Measurements from ENCODE around the gene FLNB. TPM values are rescaled to one million over a fixed set of nuclear protein-coding genes. Genes with fewer than 3 reads are reported as not detected.

The FLNB gene
- total RNA-seq, 1 donor from 2014 or later: 32.0 TPM

DNA sequence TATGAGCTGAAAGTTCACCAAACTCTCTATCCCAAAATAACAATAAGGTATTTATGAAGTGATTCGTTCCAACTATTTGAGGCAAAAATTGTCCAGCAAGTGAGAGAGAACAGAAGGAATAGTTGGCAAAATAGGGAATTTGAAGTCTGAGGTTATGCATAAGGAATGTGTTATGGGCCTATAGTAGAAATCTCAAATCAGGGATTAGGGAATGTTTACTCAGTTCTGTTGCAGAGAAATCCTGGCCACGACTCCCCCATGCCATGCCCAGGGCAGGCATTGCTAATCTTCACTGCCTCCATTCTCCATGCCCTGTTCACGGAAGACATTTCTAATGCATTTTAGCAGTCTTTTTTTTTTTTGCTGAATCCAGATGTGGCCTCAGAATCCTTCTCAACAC is 58.6 kb downstream of the FLNB start:
- Histone ChIP-seq H3K4me2 (no peak overlapping the region), H3K4me1 (peaks cover 30% of the 10 kb centered on the region), H2AFZ (replicated peaks) (no peak overlapping the region), H3K27me3 (no peaks in the 10 kb centered on the region), H3F3A (ENCODE audit: low read depth) (peaks cover 3% of the 10 kb centered on the region), H3K4me3 (no peak overlapping the region), H3K9me3 (ENCODE audit: low read depth) (no peaks in the 10 kb centered on the region), H3K79me2 (ENCODE audit: low read depth) (peaks cover 23% of the 10 kb centered on the region), H3K36me3 (no peaks in the 10 kb centered on the region), H3K27ac (no peak overlapping the region), H4K20me1 (ENCODE audit: low read depth) (peaks cover 41% of the 10 kb centered on the region), H3K9ac (no peak overlapping the region)
- H3K27me3 Mint-ChIP-seq (ENCODE audit: insufficient read depth, low read depth): peaks cover 3% of the 10 kb centered on the region
- no peaks in the 10 kb centered on the region for H3K36me3 Mint-ChIP-seq
- no peak for DNase-seq (ENCODE audit: low spot score)
- H3K4me3 Mint-ChIP-seq: no peak overlapping the region
- no peaks in the 10 kb centered on the region for H3K9me3 Mint-ChIP-seq
- peaks cover 40% of the 10 kb centered on the region for H3K4me1 Mint-ChIP-seq
- TF ChIP-seq, protein P1, sequence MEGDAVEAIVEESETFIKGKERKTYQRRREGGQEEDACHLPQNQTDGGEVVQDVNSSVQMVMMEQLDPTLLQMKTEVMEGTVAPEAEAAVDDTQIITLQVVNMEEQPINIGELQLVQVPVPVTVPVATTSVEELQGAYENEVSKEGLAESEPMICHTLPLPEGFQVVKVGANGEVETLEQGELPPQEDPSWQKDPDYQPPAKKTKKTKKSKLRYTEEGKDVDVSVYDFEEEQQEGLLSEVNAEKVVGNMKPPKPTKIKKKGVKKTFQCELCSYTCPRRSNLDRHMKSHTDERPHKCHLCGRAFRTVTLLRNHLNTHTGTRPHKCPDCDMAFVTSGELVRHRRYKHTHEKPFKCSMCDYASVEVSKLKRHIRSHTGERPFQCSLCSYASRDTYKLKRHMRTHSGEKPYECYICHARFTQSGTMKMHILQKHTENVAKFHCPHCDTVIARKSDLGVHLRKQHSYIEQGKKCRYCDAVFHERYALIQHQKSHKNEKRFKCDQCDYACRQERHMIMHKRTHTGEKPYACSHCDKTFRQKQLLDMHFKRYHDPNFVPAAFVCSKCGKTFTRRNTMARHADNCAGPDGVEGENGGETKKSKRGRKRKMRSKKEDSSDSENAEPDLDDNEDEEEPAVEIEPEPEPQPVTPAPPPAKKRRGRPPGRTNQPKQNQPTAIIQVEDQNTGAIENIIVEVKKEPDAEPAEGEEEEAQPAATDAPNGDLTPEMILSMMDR (IDR thresholded peaks at IDR 0.05): no peak
- TF ChIP-seq EZH2phosphoT487 (IDR thresholded peaks at IDR 0.05) (no peak), EZH2 (IDR thresholded peaks at IDR 0.05) (no peak)
- no peak overlapping the region for H3K27ac Mint-ChIP-seq

DNA sequence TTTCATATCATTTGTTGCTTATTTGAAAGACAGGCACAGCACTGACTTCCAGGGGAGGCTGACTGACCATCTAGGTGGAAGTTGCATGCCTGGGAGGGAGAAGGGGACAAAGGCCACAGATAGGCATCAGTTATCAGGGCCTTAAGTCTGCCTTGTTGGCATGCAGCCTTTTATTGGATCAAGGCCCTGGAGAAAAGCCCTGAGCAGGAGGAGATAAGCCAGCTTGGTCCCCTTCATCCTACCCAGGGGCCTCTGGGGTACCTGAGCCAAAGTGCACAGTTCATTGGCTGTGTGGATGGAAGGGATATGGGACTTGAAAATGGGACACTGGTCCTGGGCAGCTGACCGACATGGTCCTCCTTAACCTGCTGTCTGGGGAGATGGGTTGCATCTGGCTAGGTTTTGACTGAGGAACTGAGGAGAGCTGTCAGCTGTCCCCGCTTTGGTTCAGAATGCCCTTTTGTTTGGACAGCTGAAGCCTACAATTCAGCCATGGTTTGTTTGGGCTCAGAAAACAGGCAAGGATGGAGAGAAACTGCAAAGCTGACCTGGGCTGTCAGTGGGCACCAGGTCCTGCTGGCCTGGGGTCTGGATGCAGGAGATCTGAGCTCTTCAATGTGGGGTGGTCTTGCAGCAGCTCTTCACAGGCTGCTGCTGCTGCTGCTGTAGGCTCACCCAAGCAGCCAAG is 60.0 kb downstream of the FLNB start:
- Histone ChIP-seq H3K4me3 (no peak overlapping the region), H3K4me1 (peaks cover 21% of the 10 kb centered on the region), H4K20me1 (ENCODE audit: low read depth) (peaks cover 33% of the 10 kb centered on the region), H3K79me2 (ENCODE audit: low read depth) (peaks cover 23% of the 10 kb centered on the region), H3K27ac (no peak overlapping the region), H3K9ac (no peak overlapping the region), H3K27me3 (no peaks in the 10 kb centered on the region), H2AFZ (replicated peaks) (no peak overlapping the region), H3F3A (ENCODE audit: low read depth) (peaks cover 3% of the 10 kb centered on the region), H3K36me3 (no peaks in the 10 kb centered on the region), H3K4me2 (no peak overlapping the region), H3K9me3 (ENCODE audit: low read depth) (no peaks in the 10 kb centered on the region)
- Mint-ChIP-seq H3K27ac (no peak overlapping the region), H3K4me1 (peaks cover 32% of the 10 kb centered on the region), H3K4me3 (no peak overlapping the region), H3K36me3 (no peaks in the 10 kb centered on the region), H3K27me3 (ENCODE audit: insufficient read depth, low read depth) (peaks cover 3% of the 10 kb centered on the region), H3K9me3 (no peaks in the 10 kb centered on the region)
- no peak for DNase-seq (ENCODE audit: low spot score)
- no peak for TF ChIP-seq EZH2 (IDR thresholded peaks at IDR 0.05)
- TF ChIP-seq, protein P1 (IDR thresholded peaks at IDR 0.05): no peak
- TF ChIP-seq EZH2phosphoT487 (IDR thresholded peaks at IDR 0.05): no peak

DNA sequence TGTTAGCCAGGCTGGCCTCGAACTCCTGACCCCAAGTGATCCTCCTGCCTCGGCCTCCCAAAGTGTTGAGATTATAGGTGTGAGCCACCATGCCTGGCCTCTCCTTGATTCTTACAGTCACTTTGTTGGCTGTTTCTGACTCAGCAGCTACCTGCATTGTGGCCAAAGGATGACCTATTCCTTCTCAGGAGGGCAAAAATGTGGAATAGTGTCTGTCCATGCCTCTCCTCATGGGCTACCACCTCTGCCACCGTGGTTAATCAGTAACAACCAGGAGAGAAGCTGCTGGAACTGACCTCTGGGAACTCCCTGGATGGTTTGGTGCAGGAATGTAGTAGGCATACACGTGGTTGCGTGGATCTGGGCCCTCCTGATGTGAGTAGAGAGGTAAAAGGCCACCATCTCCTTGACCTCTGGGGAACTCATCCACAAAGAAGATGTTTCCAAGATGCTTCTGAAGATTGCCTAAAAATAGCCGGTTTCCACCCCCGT is 63.3 kb downstream of the FLNB start:
- no peak overlapping the region for H3K27ac ChIP-seq
- H3K4me1 ChIP-seq: peaks cover 11% of the 10 kb centered on the region
- Mint-ChIP-seq H3K27me3 (ENCODE audit: insufficient read depth, low read depth) (peaks cover 3% of the 10 kb centered on the region), H3K27ac (no peak overlapping the region), H3K9me3 (no peaks in the 10 kb centered on the region), H3K4me3 (no peak overlapping the region), H3K4me1 (peaks cover 18% of the 10 kb centered on the region), H3K36me3 (no peaks in the 10 kb centered on the region)
- no peaks in the 10 kb centered on the region for H3K36me3 ChIP-seq
- peaks cover 7% of the 10 kb centered on the region for H3K79me2 ChIP-seq (ENCODE audit: low read depth)
- TF ChIP-seq EZH2 (IDR thresholded peaks at IDR 0.05) (no peak), EZH2phosphoT487 (IDR thresholded peaks at IDR 0.05) (no peak)
- TF ChIP-seq, protein P1 (IDR thresholded peaks at IDR 0.05): no peak
- peaks cover 15% of the 10 kb centered on the region for H4K20me1 ChIP-seq (ENCODE audit: low read depth)
- no peak overlapping the region for H3K4me3 ChIP-seq
- H3F3A ChIP-seq (ENCODE audit: low read depth): no peaks in the 10 kb centered on the region
- H3K9me3 ChIP-seq (ENCODE audit: low read depth): no peaks in the 10 kb centered on the region
- DNase-seq (ENCODE audit: low spot score): no peak
- no peak overlapping the region for H3K4me2 ChIP-seq
- no peaks in the 10 kb centered on the region for H3K27me3 ChIP-seq
- no peak overlapping the region for H3K9ac ChIP-seq
- no peak overlapping the region for H2AFZ ChIP-seq (replicated peaks)
